Eye (tissue), 1 donor: ENCODE data around the gene PLLP.

Experiments used
- DNase-seq: peaks from one replicate; pipeline ENCODE4 v3.0.0-alpha.2; 2015

Gene PLLP

DNA sequence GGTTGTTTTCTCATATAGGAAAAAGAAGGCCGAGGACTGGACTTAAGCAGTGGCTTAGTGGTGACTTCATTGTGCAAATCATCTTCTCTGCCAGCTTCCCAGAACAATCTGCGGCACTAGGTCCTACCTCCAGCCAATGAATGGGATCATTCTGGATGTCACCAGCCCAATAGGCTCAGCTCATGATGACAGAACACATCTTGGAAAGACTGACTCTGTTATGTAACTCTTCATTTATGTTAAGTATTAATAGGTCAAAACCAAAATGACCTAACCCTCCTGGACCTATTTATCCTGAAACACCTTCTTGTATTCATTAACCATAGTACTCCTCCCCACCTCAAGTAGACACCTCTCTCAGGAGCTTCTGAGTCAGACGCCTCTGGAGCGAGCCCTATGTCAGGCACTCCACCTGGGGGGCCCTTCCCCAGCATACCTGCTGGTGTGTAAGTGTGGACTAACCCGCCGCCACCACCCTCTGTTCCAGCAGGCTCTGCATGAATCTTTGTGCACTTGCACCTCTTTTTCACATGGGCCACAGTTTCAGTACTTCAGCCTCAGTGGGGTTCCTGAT, 32.2 kb downstream of the PLLP start:
- no peak for DNase-seq

DNA sequence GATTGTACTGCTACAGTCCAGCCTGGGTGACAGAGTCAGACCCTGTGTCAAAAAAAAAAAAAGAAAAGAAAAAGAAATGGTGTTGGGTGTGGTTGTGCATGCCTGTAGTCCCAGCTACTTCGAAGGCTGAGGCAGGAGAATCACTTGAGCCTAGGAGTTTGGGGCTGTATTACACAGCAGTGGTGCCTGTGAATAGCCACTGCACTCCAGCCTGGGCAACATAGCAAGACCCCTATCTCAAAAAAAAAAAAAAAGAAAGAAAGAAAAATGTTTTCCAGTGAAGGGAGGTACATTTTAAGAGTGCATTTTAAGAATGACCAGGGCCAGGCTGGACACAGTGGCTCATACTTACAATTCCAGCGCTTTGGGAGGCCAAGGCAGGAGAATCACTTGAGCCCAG, 33.1 kb downstream of the PLLP start:
- no peak for DNase-seq

DNA sequence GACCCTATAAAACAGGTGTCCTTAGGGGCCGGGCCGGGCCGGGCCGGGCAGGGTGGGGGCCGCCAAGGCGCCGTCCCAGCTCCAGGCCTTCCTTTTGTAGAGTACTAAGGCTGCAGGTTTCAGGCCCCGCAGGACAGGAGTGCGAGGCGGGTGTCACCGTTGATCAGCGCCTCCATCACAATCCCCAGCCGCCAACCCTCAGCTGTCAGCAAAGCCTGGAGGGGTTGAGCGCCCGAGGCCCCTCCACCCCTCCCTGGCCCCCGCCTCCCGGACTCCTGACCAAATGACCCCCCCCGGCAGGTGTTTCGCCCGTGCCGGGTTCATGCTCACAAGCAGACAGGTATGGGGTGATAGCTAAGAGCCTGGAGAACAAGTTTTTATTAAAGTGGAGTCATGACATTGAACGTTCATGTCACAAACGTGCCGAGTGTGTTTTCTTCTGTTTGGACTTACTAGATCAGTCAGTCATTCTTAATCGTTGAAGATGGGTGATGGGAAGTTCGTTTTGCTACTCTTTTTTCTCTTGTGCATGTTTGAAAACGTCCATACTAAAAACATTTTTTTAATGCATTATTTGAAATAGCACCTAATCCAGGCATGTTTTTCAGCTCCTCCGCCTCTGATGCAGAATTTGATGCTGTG, 38.9 kb downstream of the PLLP start:
- DNase-seq: no peak

DNA sequence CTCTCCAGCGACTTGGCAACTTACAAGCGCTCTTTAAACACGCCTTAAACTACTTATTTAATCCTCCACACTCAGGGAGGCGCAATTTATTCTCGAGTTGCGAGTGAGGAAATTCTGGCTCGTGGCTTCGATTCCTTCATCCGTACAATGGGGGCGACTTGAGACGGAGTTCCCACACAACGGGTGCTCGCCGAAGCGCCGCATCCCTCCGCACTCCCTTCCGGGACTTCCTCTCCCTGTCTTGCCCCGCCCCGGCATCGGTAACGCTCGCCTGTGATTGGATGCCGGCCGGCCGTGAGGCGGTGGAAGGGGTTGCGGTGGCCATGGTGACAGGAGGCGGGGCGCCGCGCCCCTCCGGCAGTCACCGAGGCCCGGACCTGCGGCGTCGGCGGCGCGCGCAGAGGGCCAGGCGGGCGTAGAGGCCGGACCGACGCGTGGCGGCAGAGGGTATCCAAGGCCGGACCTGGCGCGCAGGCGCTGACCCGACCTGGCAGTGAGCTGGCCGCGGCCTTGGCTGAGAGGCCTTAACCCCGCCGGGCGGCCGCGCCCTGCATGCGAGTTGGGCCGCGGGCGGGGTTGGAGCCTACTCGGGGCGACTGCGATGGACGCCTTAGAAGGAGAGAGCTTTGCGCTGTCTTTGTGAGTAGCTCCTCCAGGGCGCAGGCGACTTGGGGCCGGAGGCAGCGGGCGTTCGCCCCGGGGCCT, 39.6 kb downstream of the PLLP start, which contains the start of gene ARL2BP:
ARL2BP (plus strand) TSS at position 493 of the 705 bp plus-strand sequence; CDS start at position 602, 109 bp downstream.
- DNase-seq: peak; percentile 98

DNA sequence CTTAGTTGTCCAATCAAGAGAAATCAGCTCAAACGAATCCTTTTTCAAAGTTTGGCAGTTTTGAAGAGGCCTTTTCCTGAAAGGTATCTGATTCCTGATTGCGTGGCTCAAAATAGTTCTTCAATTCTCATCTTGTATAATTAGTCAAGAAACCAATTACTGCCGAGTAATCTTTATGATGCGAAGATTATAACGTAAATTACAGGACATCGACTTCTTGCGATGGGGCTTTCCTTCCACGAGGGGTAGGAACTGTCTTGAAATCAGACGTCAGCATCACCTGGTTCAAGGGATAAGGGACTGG, 40.1 kb downstream of the PLLP start:
- no peak for DNase-seq

DNA sequence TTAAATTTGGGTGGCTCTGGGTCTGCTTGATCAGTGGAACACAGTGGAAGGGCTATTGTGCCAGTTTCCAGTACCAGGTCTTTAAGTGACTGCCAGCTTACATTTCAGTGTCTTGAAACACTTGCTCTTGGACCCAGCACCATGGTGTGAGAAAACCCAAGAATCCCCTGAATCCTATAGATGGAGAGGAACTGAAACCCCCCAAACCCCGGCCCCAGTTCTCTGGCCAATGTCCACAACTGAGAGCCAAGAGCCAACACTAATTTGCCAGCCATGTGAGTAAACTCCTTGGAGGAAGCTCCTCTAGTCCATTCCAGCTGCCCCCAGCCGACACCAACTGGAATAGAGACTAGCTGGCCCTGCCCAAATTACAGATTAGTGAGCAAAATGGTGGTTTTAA, 41.8 kb downstream of the PLLP start:
- DNase-seq: no peak

DNA sequence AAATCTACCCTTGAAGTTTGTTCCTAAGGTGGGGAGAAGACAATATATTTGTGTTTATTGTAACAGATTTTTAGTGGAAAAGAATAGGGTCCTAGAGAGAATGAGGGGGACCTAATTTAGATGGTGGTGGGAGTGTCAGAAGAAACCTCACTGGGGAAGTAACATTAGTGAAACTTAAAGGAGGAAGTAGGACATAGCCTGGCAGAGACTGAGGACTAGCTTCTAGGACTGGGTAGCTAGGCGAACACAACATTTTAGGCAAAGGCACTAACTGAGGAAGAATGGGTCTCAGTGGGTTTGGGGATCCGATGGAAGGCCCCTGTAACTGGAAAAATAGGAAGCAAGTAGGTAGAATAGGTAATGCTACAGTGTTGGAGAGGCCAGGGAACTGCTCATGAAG, 43.6 kb downstream of the PLLP start:
- DNase-seq: no peak

DNA sequence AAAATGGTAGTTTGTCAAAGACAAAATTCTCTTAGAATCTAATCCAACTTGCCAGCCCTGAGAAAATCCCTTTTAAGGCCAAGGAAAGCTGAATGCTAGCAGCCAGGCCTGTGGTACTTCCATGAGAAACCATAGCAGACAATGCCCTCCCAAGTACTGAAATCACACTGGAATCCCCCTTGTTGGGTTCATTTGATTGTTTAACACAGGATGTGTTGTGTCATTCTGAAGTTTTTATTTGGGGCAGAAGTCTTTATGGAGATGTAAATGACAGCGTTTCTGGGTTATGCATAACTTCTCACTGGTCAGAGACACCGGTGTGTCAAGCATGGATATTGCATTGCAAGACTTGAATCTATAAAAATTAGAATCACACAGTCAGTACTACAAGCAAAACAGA, 45.4 kb downstream of the PLLP start:
- no peak for DNase-seq

DNA sequence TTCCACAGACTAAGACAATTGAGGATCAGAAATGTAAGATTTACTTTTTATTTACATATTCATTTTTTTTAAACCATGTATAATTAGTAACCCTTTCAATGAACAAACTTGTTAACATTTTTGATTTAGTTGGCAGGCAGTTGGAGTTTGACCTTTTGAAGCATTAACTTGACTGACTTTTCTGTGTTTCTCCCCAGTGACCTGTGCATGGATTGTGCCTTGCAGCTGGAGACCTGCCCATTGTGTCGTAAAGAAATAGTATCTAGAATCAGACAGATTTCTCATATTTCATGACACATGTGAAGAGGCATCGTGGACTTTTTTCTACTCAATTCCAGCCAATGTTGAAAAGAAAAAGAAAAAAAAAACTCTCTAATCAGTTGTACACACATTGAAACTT, 45.8 kb downstream of the PLLP start:
- no peak for DNase-seq

DNA sequence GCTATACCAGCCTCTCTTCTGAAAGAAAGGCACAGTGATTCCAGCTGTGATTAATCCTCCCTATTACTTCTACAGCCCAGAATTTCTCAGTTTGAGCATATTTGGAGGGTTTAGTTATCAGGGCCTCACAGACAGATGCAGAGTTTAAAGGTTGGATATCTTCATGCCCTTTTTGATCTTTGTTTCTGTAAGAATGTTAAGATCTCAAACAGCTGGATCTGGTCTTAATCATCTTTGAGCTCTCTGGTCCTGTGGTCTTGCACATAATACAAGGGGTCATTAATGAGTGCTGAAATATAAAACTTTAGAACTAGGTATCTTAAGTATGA, 48.5 kb downstream of the PLLP start:
- DNase-seq: no peak

DNA sequence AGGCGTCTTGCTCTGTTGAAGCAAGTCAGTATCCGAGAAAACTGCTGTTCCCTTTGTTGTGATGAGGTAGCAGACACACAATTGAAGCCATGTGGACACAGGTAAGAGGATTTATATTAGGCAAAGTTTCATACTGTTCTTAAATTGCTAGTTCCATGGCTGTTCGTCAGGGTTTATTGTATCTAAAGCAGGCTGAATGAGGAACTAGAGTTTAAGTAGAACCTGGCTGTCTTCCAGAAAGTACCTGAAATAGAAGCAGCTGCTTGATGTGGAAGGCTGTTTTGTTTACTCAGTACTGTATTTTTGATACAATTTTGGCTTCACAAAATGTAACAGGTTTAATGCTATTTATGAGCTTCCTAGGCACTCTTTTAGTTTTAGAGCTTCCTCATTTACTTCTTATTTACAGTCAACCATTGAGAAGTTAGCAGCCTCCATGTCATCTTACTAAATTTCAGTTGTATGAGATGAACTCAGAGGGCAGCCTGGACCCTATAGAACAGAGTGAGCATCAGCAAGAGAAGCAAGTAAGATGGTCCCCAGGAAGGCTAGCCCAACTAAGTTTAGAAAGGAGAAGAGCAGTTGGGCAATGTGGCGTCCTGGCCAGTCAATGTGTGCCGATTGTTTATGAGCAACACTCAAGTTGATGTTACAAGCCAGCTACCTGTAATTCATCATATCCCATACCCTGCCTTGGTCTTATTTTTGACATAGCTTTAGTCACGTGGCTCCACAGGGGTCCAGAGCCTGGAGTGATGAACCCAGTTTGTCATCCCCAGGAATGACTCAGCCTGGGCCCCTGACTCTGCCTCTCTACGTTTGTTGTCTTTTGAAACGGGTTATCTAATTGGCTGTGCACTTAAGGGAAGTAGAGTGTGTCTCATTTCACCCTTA, 49.1 kb downstream of the PLLP start:
- no peak for DNase-seq

DNA sequence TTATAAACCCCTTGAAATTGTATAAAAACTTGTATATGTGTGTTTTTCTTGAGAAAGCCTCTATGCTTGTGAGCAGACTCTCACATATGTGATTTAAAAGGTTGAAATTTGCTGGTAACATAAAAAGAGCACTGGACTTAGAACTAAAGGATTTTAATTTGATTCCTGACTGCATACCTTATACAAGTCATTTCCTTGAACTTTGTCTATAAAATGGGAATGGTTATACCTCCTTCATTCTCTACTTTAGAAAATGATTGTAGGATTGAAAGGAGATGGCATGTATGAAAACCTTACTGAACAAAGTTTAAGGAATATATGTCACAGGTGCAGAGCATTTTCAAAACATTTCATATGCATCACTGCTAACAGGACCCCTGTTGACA, 49.8 kb downstream of the PLLP start:
- DNase-seq: no peak

DNA sequence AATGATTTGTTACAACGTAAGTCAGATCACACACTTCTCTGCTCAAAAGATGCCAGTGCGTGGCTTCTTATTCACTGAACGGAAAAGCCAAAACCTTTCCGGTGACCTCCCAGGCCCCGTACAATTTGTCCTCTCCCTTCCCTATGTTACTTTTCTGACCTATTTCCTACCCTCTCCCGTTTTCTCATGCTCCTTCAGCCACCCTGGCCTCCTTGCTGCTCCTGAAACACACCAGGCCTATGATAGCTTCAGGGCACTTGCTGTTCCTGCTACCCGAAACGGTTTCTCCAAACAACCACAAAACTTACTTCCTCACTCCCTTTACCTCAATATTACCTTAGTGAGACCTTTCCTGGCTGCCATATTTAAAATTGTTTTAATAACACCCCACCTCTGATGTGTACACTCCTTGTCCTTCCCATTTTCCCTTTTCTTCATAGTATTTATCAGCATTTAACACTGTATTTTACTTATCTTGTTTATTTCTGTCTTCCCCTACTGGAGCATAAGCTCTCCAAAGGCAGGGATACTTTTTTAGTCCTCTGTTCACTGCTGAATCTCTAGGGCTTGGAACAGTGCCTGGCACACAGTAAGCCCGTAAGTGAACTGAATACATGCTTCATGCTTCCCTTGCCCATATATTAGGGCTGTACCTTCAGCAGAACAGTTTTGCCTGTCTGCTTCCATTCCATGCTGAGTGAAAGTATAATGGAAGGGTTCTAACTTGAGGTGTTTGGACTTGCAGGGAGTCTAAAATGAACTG, 50.3 kb downstream of the PLLP start:
- no peak for DNase-seq

DNA sequence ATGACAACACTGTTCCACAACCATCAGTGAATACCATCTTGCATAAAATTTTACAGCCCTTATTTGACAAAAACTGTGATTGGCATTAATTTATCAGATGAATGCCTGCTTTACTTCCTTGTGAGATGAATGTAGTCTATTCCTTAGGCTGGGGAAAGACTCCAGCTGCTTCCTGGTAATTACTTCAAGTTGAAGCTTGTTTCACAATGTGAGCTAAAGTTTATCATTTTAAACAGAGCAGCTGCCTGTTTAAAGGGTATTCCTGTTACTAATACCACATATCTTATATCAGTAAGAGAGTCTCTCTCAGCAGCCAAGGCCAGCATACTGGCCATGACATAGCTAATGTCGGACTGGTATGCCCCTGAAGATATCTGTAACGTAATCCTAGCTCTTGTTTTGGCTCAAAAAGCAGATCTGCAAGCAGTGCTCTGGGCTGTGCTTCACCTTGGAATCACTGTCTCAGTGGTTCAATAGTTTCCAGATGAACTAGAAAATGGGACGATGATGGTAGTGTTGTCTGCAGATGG, 52.6 kb downstream of the PLLP start:
- DNase-seq: no peak

DNA sequence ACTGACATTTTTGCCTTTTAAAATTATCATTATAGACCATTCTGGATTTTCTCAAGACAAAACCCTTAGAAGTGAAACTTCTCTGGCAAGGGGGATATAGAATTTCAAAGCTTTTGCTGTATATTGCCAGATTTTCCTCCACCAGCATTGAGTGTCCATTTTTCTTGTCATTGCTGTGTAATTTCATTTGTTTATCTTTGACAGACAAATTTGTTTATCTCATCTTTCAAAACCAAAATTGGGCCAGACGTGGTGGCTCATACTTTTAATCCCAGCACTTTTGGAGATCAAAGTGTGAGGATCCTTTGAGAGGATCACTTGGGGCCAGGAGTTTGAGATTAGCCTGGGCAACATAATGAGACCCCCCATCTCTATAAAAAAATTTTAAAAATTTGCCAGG, 55.4 kb downstream of the PLLP start:
- DNase-seq: no peak

DNA sequence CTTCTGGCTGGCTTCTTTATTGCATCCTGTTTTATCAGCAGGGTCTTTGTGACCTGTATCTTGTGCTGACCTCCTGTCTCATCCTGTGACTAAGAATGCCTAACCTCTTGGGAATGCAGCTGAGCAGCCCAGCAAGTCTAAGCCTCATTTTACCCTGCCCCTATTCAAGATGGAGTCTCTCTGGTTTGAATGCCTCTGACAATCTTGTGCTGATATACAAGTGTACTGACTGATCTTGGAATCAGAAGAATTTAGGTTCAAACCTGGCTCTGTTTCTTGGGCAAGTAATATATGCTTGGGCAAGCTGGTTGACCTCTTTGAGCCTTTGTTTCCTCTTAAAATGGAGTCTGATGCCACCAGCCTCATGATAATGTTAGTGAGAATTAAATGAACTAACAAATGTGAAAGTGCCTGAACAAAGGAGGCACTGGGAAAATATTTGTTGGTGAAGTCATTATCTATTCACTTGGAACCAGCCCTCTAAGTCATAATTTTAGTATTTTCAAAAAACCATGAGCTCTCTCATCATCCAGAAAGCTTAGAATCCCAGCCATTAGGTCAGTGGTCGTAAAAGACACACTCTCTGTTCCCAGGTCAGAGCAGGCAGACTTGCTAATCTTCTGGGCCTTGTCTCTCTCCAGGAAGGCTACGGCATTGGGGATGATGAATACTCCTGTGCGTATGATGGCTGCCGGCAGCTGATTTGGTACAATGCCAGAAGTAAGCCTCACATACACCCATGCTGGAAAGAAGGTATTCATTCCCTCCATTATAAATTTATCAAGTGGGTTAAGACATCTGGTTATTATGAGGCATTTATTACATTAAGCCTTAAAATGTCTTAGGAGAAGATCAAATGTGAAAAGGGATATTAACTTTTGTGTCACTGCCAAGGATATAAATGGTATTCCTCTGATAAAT, 57.5 kb downstream of the PLLP start:
- no peak for DNase-seq

DNA sequence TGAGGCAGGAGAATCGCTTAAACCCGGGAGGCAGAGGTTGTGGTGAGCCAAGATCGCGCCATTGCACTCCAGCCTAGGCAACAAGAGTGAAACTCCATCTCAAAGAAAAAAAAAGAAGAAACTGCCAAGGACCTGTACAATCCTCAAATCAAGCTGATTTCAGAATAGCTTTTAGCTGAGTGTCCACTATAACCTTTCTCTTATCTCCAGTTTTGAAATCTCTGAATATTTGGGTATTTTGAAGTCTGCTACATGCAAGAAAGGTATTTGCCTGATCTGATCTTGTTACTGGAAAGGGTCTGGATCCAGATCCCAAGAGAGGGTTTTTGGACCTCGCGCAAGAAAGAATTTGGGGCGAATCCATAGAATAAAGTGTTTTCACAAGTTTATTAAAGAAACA, 58.5 kb downstream of the PLLP start:
- DNase-seq: no peak

DNA sequence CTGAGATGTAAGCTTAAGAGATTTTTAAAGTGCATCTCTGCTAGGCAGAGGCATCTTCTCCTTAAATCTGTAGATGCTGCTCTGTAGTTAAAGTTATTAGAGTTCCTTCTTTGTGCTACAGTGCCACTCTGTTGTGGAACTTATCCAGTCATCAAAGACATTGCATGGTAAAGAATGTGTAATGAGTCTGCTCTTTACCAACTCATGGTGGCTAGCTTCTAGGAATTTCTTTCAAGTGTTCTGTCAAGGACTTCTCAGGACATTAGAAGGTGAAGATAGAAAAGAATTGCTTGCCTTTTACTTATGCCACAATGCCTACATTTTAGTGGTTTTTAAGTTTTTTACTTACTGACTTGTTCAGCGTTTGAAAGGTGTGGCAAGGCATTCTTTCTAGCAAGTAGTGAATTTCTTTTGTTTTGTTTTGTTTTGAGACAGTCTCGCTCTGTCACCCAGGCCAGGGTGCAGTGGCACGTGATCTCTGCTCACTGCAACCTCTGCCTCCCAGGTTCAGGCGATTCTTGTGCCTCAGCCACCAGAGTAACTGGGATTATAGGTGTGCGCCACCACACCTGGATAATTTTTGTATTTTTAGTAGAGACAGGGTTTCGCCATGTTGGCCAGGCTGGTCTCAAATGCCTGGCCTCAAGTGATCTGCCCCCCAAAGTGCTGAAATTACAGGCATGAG, 59.7 kb downstream of the PLLP start:
- DNase-seq: no peak

DNA sequence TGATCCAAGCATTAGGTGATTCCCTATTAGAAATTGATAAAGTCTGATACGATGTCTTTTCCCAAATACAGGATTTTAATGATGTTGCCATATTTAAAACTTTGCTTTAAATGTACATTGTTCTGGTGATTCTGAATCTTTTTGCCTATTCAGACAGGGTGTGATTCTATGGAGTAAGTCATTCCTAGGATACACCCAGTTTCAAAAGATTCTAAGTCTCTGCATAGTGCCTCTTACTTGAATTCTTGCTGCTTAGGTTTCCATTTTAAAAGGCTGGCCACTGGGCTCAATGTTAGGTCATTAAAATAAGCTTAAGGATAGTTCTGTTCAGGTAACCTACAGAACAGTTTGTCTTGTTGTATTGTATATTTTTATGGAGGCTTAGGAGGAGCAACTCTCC, 61.4 kb downstream of the PLLP start:
- no peak for DNase-seq

DNA sequence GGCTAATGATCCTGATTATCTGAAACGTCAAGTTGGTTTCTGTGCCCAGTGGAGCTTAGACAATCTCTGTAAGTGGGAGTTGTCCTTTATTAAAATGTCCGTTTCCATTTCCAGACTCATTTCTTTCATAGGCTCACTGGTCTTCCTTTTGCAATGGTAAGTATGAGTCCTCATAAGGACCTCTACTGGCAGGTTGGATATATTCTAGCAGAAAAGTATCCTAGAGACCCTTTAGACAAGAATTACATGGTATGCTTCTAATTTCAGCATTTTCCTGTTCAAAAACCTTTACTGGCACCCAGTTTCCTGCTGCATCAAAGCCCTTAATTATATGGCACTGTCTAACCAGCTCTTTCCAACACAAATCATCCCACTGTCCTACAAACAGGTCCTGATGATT, 67.5 kb downstream of the PLLP start:
- no peak for DNase-seq

DNA sequence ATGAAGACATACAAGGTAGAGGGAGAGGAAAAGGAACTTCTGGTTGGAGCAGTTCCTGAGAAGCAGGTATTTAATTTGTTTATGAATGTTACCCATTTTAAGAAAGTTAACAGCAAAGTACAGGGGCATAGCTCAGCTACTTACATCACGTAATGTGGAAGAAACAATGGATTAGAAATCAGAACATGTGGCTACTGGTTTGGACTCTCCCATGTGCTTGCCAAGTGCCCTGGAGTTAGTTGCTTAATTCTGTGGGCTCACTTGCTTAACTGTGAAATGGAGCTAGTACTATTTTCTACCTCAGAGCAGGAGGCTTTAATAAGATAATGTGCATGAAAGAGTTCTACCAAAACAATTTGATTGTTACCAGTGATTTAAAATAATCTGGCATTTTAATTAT, 71.0 kb downstream of the PLLP start:
- DNase-seq: no peak
